ENCODE measurements around the gene PREP.

GRCh38 chr6:105373481-105373880 is 29.4 kb downstream of the PREP start:
- TF ChIP-seq EZH2 (IDR thresholded peaks at IDR 0.05; ENCODE audit: low read depth) (no peak), CTCF (conservative IDR thresholded peaks at IDR 0.05) (no peak)

Measured in PC-9 (cell line).